HepG2 (cell line): ENCODE data around the gene L2HGDH. TPM values are rescaled to one million over a fixed set of nuclear protein-coding genes. Genes with fewer than 3 reads are reported as not detected.

ENCODE experiments used
- CREM ChIP-seq, 2 experiments: sonication (generic) in 1 of 2; formaldehyde crosslinking in 1 of 2; IDR thresholded peaks; 2 replicates each; pipeline versions ENCODE4 v1.4.0 to v1.6.1; 2016 to 2020; ENCODE audit warnings: antibody characterized with exemption in 1 of 2, mild to moderate bottlenecking in 1 of 2, missing genetic modification reagents in 1 of 2
- FOXK1 ChIP-seq: sonication (generic); formaldehyde crosslinking; IDR thresholded peaks from 2 replicates; pipeline ENCODE4 v1.4.0; 2020; ENCODE audit warnings: low read depth, missing genetic modification reagents, borderline replicate concordance
- GABPA ChIP-seq, 2 experiments: IDR thresholded peaks; 2 replicates each; pipeline ENCODE4 v1.6.1; 2011 to 2016; ENCODE audit warnings: low read depth in 2 of 2, low read length in 1 of 2, missing biosample characterization in 1 of 2, missing genetic modification characterization in 1 of 2
- HDAC2 ChIP-seq: sonication (generic); formaldehyde crosslinking; IDR thresholded peaks from 2 replicates; pipeline ENCODE4 v1.4.0; 2020; ENCODE audit warnings: missing genetic modification reagents
- KDM2A ChIP-seq: sonication (generic); formaldehyde crosslinking; IDR thresholded peaks from 2 replicates; pipeline ENCODE4 v1.4.0; 2020; ENCODE audit warnings: low read depth, missing genetic modification reagents, borderline replicate concordance
- KDM5B ChIP-seq: sonication (generic); formaldehyde crosslinking; IDR thresholded peaks from 2 replicates; pipeline ENCODE4 v1.4.0; 2020; ENCODE audit warnings: missing genetic modification reagents, mild to moderate bottlenecking, borderline replicate concordance
- MZF1 ChIP-seq: sonication (generic); formaldehyde crosslinking; IDR thresholded peaks from 2 replicates; pipeline ENCODE4 v1.8.1; 2023; ENCODE audit warnings: mild to moderate bottlenecking, missing genetic modification reagents, borderline replicate concordance
- NFATC3 ChIP-seq: sonication (generic); formaldehyde crosslinking; IDR thresholded peaks from 2 replicates; pipeline ENCODE4 v1.5.1; 2020; ENCODE audit warnings: mild to moderate bottlenecking, missing genetic modification reagents
- PHF21A ChIP-seq: sonication (generic); formaldehyde crosslinking; IDR thresholded peaks from 2 replicates; pipeline ENCODE4 v1.5.0; 2020; ENCODE audit warnings: mild to moderate bottlenecking, missing genetic modification reagents
- RARA ChIP-seq: IDR thresholded peaks from 2 replicates; pipeline ENCODE4 v1.6.1; 2016; ENCODE audit warnings: missing genetic modification reagents, missing compliant biosample characterization
- SKI ChIP-seq: fragments of 450-650 bp; IDR thresholded peaks from one replicate; pipeline ENCODE4 v1.6.1; 2018; ENCODE audit warnings: mild to moderate bottlenecking; ENCODE audit not compliant: partially characterized antibody
- SOX6 ChIP-seq, 2 experiments: fragments of 450-650 bp in 1 of 2; sonication (generic) in 1 of 2; formaldehyde crosslinking in 1 of 2; IDR thresholded peaks; 2 replicates each; pipeline versions ENCODE4 v1.4.0 to v1.6.1; 2017 to 2020; ENCODE audit warnings: antibody characterized with exemption in 1 of 2, mild to moderate bottlenecking in 1 of 2, missing genetic modification reagents in 1 of 2
- STAG1 ChIP-seq: sonication (generic); formaldehyde crosslinking; IDR thresholded peaks from 2 replicates; pipeline ENCODE4 v1.4.0; 2020; ENCODE audit warnings: missing genetic modification reagents
- TEAD3 ChIP-seq: optimal IDR thresholded peaks from 2 replicates; pipeline ENCODE3; 2016; ENCODE audit warnings: borderline replicate concordance
- TMF1 ChIP-seq: sonication (generic); formaldehyde crosslinking; IDR thresholded peaks from 2 replicates; pipeline ENCODE4 v1.8.1; 2022; ENCODE audit warnings: low read depth, missing genetic modification reagents
- ZBTB1 ChIP-seq: sonication (generic); formaldehyde crosslinking; IDR thresholded peaks from 2 replicates; pipeline ENCODE4 v1.4.0; 2020; ENCODE audit warnings: missing genetic modification reagents, borderline replicate concordance
- ZFP82 ChIP-seq: sonication (generic); formaldehyde crosslinking; IDR thresholded peaks from 2 replicates; pipeline ENCODE4 v1.5.1; 2020; ENCODE audit warnings: mild to moderate bottlenecking, missing genetic modification reagents, borderline replicate concordance
- ZNF138 ChIP-seq: sonication (generic); formaldehyde crosslinking; IDR thresholded peaks from 2 replicates; pipeline ENCODE4 v1.5.0; 2020; ENCODE audit warnings: mild to moderate bottlenecking, low read depth, missing genetic modification reagents
- ZNF367 ChIP-seq: sonication (generic); formaldehyde crosslinking; IDR thresholded peaks from 2 replicates; pipeline ENCODE4 v1.4.0; 2020; ENCODE audit warnings: missing genetic modification reagents, borderline replicate concordance
- ZNF703 ChIP-seq: sonication (generic); formaldehyde crosslinking; IDR thresholded peaks from 2 replicates; pipeline ENCODE4 v1.5.1; 2020; ENCODE audit warnings: missing genetic modification reagents, mild to moderate bottlenecking, moderate library complexity, borderline replicate concordance
- ZNF75D ChIP-seq: sonication (generic); formaldehyde crosslinking; IDR thresholded peaks from 2 replicates; pipeline ENCODE4 v1.8.1; 2023; ENCODE audit warnings: missing genetic modification reagents, mild to moderate bottlenecking, borderline replicate concordance
- ZNF761 ChIP-seq: sonication (generic); formaldehyde crosslinking; conservative IDR thresholded peaks from 2 replicates; pipeline ENCODE4 v1.4.0; 2020; ENCODE audit warnings: mild to moderate bottlenecking, missing genetic modification reagents
- polyA plus RNA-seq, 8 experiments: library from polyadenylated mRNA; depleted of rRNA in 3 of 8; stranded (reverse) in 7 of 8; unstranded in 1 of 8; fragments of >200 nt; fragmentation: Illumina TruSeq in 4 of 8; extraction: Trizol in 4 of 8; gene quantifications; 2 replicates each; pipeline versions ENCODE4 v1.2.1 to v1.2.3, GENCODE V29; 2011 to 2016; ENCODE audit warnings: low read depth in 4 of 8, missing spikeins in 1 of 8, mixed read lengths in 1 of 8; ENCODE audit not compliant: insufficient read depth in 1 of 8
- total RNA-seq, 5 experiments: library from RNA; depleted of rRNA; stranded (reverse); fragments of >200 nt; fragmentation: Illumina TruSeq; extraction: Trizol; gene quantifications; 2 replicates each; pipeline ENCODE4 v1.2.3, GENCODE V29; 2016; ENCODE audit warnings: low read depth in 1 of 5
- TF ChIP-seq, protein P1 (sequence below): sonication (generic); formaldehyde crosslinking; IDR thresholded peaks from 2 replicates; pipeline ENCODE4 v1.5.0; 2020; ENCODE audit warnings: mild to moderate bottlenecking, low read depth, missing genetic modification reagents, borderline replicate concordance
- TF ChIP-seq, protein P2 (sequence below): sonication (generic); formaldehyde crosslinking; IDR thresholded peaks from 2 replicates; pipeline ENCODE4 v1.8.1; 2022; ENCODE audit warnings: mild to moderate bottlenecking, missing genetic modification reagents
- TF ChIP-seq, protein P3 (sequence below): sonication (generic); formaldehyde crosslinking; IDR thresholded peaks from 2 replicates; pipeline ENCODE4 v1.4.0; 2020; ENCODE audit warnings: missing genetic modification reagents
- TF ChIP-seq, protein P4 (sequence below): sonication (generic); IDR thresholded peaks from 2 replicates; pipeline ENCODE4 v1.6.1; 2016; ENCODE audit warnings: low read depth, borderline replicate concordance

Gene L2HGDH
- total and polyA plus RNA-seq, 2 of the 13 experiments (the other 11 are each of a cell fraction or from before 2014, with no cell fraction given): 3.3 to 5.0 TPM

DNA sequence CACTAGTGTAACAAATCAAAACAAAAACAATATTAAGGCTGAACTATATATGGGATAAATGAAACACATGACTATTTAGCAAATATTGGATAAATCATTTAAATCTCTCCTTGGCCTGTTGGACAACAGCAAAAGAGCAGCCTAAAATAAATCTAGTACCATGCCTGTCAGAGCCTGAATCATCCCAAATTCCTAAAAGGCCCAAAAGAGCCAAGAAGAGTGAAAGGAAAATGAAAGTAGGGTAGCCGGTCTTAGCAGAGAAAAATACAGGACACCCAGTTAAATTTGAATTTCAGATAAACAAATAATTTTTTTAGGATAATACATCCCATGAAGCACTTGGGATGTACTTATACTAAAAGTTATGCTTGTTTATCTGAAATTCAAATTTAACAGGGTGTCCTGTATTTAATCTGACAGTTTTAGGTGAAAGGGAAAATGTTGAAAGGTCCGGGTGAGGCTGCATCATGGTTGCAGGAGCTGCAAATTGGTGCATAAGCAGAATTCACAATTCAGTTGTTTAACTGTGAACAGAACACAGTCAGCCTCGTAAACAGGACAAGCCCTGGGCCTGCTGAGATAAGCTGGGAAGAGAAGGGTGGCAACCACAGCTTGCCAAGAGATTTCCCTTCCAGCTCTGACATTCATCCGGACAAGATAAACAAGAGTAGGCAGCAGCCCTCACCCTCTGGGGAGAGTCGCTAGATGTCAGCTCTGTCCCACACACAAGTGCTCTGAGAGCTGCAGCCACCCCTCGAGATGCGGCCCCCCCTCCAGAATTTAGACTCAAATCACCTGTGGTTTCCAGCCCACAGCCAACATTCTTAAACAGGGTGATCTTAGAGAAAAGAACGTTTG lies 30.4 kb upstream of the L2HGDH start (continued):
- no peak for TF ChIP-seq SOX6 (IDR thresholded peaks at IDR 0.05)
- peak; percentile 19; the same call in 1 of the 2 replicates for TF ChIP-seq SOX6 (CRISPR knock-in tag; IDR thresholded peaks at IDR 0.05)
- no peak for TF ChIP-seq HDAC2 (CRISPR knock-in tag)
- no peak for TF ChIP-seq SKI
- TF ChIP-seq, protein P1, sequence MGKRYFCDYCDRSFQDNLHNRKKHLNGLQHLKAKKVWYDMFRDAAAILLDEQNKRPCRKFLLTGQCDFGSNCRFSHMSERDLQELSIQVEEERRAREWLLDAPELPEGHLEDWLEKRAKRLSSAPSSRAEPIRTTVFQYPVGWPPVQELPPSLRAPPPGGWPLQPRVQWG: no peak
- TF ChIP-seq STAG1 (CRISPR knock-in tag): peak; percentile 82
- no peak for TF ChIP-seq ZFP82 (CRISPR knock-in tag)
- no peak for TF ChIP-seq ZNF75D (CRISPR knock-in tag)
- no peak for TF ChIP-seq PHF21A (CRISPR knock-in tag)
- peak; percentile 20; the same call in 1 of the 2 replicates for TF ChIP-seq KDM2A (CRISPR knock-in tag)
- TF ChIP-seq KDM5B (CRISPR knock-in tag): no peak
- no peak for TF ChIP-seq ZNF138
- TF ChIP-seq, protein P2, sequence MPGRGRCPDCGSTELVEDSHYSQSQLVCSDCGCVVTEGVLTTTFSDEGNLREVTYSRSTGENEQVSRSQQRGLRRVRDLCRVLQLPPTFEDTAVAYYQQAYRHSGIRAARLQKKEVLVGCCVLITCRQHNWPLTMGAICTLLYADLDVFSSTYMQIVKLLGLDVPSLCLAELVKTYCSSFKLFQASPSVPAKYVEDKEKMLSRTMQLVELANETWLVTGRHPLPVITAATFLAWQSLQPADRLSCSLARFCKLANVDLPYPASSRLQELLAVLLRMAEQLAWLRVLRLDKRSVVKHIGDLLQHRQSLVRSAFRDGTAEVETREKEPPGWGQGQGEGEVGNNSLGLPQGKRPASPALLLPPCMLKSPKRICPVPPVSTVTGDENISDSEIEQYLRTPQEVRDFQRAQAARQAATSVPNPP: no peak
- TF ChIP-seq ZNF703: no peak
- no peak for TF ChIP-seq ZBTB1 (CRISPR knock-in tag)
- TF ChIP-seq, protein P3, sequence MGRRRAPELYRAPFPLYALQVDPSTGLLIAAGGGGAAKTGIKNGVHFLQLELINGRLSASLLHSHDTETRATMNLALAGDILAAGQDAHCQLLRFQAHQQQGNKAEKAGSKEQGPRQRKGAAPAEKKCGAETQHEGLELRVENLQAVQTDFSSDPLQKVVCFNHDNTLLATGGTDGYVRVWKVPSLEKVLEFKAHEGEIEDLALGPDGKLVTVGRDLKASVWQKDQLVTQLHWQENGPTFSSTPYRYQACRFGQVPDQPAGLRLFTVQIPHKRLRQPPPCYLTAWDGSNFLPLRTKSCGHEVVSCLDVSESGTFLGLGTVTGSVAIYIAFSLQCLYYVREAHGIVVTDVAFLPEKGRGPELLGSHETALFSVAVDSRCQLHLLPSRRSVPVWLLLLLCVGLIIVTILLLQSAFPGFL (CRISPR knock-in tag): no peak
- TF ChIP-seq GABPA (IDR thresholded peaks at IDR 0.05; ENCODE audit: low read depth, low read length): no peak
- no peak for TF ChIP-seq GABPA (CRISPR knock-in tag; IDR thresholded peaks at IDR 0.05; ENCODE audit: low read depth)
- no peak for TF ChIP-seq TMF1 (CRISPR knock-in tag)
- TF ChIP-seq FOXK1 (CRISPR knock-in tag): no peak
- TF ChIP-seq, protein P4, sequence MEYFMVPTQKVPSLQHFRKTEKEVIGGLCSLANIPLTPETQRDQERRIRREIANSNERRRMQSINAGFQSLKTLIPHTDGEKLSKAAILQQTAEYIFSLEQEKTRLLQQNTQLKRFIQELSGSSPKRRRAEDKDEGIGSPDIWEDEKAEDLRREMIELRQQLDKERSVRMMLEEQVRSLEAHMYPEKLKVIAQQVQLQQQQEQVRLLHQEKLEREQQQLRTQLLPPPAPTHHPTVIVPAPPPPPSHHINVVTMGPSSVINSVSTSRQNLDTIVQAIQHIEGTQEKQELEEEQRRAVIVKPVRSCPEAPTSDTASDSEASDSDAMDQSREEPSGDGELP: peak; percentile 26; the same call in 1 of the 2 replicates
- no peak for TF ChIP-seq ZNF761 (CRISPR knock-in tag)
- no peak for TF ChIP-seq RARA
- TF ChIP-seq CREM (IDR thresholded peaks at IDR 0.05): no peak
- no peak for TF ChIP-seq CREM (CRISPR knock-in tag; IDR thresholded peaks at IDR 0.05)
- TF ChIP-seq TEAD3: peak; percentile 31
- no peak for TF ChIP-seq MZF1 (CRISPR knock-in tag)
- TF ChIP-seq ZNF367 (CRISPR knock-in tag): no peak
- no peak for TF ChIP-seq NFATC3 (CRISPR knock-in tag)
